ENCODE measurements around the gene OBSCN. TPM values are rescaled to one million over a fixed set of nuclear protein-coding genes. Genes with fewer than 3 reads are reported as not detected.

OBSCN gene
- total RNA-seq, 2 donors from 2014 or later: 159 to 317 TPM

- no peaks in the 10 kb centered on the region for H3K4me1 ChIP-seq
- no peaks in the 10 kb centered on the region for H3K36me3 ChIP-seq
- peaks cover 0 to 14% of the 10 kb centered on the region in 2 donors for H3K9me3 ChIP-seq
- H3K4me3 ChIP-seq: no peak overlapping the region
- H3K27ac ChIP-seq: peak overlapping the region; percentile 48 to 60
- DNase-seq (ENCODE audit: low spot score): no peak
- TF ChIP-seq, protein P1, sequence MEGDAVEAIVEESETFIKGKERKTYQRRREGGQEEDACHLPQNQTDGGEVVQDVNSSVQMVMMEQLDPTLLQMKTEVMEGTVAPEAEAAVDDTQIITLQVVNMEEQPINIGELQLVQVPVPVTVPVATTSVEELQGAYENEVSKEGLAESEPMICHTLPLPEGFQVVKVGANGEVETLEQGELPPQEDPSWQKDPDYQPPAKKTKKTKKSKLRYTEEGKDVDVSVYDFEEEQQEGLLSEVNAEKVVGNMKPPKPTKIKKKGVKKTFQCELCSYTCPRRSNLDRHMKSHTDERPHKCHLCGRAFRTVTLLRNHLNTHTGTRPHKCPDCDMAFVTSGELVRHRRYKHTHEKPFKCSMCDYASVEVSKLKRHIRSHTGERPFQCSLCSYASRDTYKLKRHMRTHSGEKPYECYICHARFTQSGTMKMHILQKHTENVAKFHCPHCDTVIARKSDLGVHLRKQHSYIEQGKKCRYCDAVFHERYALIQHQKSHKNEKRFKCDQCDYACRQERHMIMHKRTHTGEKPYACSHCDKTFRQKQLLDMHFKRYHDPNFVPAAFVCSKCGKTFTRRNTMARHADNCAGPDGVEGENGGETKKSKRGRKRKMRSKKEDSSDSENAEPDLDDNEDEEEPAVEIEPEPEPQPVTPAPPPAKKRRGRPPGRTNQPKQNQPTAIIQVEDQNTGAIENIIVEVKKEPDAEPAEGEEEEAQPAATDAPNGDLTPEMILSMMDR (IDR thresholded peaks at IDR 0.05): no peak
- H3K27me3 ChIP-seq: no peaks in the 10 kb centered on the region
Observed at GRCh38 chr1:228197555-228198147, 10.2 kb upstream of the OBSCN start.

- Histone ChIP-seq H3K27ac (peak overlapping the region in 1 of 2 donors; percentile 60), H3K9me3 (peaks cover 0 to 14% of the 10 kb centered on the region in 2 donors), H3K27me3 (no peaks in the 10 kb centered on the region), H3K4me1 (no peaks in the 10 kb centered on the region), H3K36me3 (no peaks in the 10 kb centered on the region), H3K4me3 (no peak overlapping the region)
- DNase-seq (ENCODE audit: low spot score): no peak
- TF ChIP-seq, protein P1 (IDR thresholded peaks at IDR 0.05): no peak
Observed at GRCh38 chr1:228198977-228199590, 8.8 kb upstream of the OBSCN start.

DNA sequence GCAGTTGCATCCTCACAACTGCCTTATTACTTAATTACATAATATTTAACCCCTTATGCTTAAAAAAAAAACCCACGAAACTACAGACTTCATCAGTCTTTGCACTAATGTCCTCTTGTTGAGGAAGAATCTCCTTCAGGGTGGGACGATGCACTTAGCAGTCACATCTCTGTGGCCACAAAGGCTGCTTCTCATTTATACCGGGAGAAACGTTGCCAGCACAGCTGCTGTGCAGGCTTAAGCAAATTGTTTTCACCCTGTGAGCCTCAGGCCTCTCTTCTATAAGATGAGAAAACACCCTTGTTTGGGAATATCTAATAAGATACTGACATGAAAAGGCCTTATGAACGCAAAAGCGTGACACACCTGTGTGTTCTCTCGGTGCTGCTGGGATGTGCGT lies 2.9 kb upstream of the OBSCN start:
- no peak for DNase-seq (ENCODE audit: low spot score)
- Histone ChIP-seq H3K4me3 (no peak overlapping the region), H3K27me3 (no peaks in the 10 kb centered on the region), H3K4me1 (peaks cover 0 to 24% of the 10 kb centered on the region in 2 donors), H3K9me3 (no peaks in the 10 kb centered on the region), H3K36me3 (no peaks in the 10 kb centered on the region), H3K27ac (peak overlapping the region; percentile 95 to 97)
- TF ChIP-seq, protein P1 (IDR thresholded peaks at IDR 0.05): no peak

- no peak for DNase-seq (ENCODE audit: low spot score)
- Histone ChIP-seq H3K4me1 (peaks cover 0 to 29% of the 10 kb centered on the region in 2 donors), H3K27ac (peak overlapping the region; percentile 95 to 97), H3K4me3 (no peak overlapping the region), H3K36me3 (no peaks in the 10 kb centered on the region), H3K27me3 (no peaks in the 10 kb centered on the region), H3K9me3 (no peaks in the 10 kb centered on the region)
- TF ChIP-seq, protein P1 (IDR thresholded peaks at IDR 0.05): no peak
Observed at GRCh38 chr1:228205526-228206436, 2.1 kb upstream of the OBSCN start.

GRCh38 chr1:228206582-228207351 lies 1.1 kb upstream of the OBSCN start:
- H3K27ac ChIP-seq: peak overlapping the region; percentile 95 to 97
- no peak overlapping the region for H3K4me3 ChIP-seq
- H3K4me1 ChIP-seq: peaks cover 0 to 39% of the 10 kb centered on the region in 2 donors
- TF ChIP-seq, protein P1 (IDR thresholded peaks at IDR 0.05): no peak
- no peaks in the 10 kb centered on the region for H3K27me3 ChIP-seq
- DNase-seq (ENCODE audit: low spot score): peak; percentile 44
- H3K36me3 ChIP-seq: no peaks in the 10 kb centered on the region
- no peaks in the 10 kb centered on the region for H3K9me3 ChIP-seq
